ENCODE measurements around the gene APEH.
"Not testable (repeated sequence)": the region's sequence is repeated elsewhere in the genome, so short reads cannot be mapped to it uniquely, and the experiment has no call there.

- not testable (repeated sequence) for TF ChIP-seq POLR2A, CTCF (IDR thresholded peaks at IDR 0.05)
Measured at GRCh38 chr3:49689908-49690624, 15.9 kb downstream of the APEH start.

Data from testis (tissue), 2 donors.